IPS DF 19.7 (cell line): ENCODE data around the gene SLC6A18.
"Not testable (repeated sequence)": the region's sequence is repeated elsewhere in the genome, so short reads cannot be mapped to it uniquely, and the experiment has no call there.

Experiments used
- DNase-seq: peaks from one replicate; pipeline ENCODE4 v3.0.0-alpha.2; 2013; ENCODE audit warnings: low read depth, low spot score

The SLC6A18 gene

GRCh38 chr5:1215320-1216096 is 9.7 kb upstream of the SLC6A18 start:
- DNase-seq = no peak

- DNase-seq = no peak
Observed at GRCh38 chr5:1216211-1216917, 8.8 kb upstream of the SLC6A18 start.

- no peak for DNase-seq
Observed at GRCh38 chr5:1216918-1217295, 8.3 kb upstream of the SLC6A18 start.

GRCh38 chr5:1217596-1218206 is 7.5 kb upstream of the SLC6A18 start:
- no peak for DNase-seq

- no peak for DNase-seq
Observed at GRCh38 chr5:1218351-1219080, 6.7 kb upstream of the SLC6A18 start.

GRCh38 chr5:1219098-1219767 is 5.9 kb upstream of the SLC6A18 start:
- DNase-seq = no peak

- DNase-seq = no peak
Observed at GRCh38 chr5:1219768-1220100, 5.4 kb upstream of the SLC6A18 start.

GRCh38 chr5:1220351-1220750 is 4.8 kb upstream of the SLC6A18 start:
- no peak for DNase-seq

GRCh38 chr5:1220831-1221230 is 4.3 kb upstream of the SLC6A18 start:
- DNase-seq = no peak

GRCh38 chr5:1221721-1222120 is 3.5 kb upstream of the SLC6A18 start:
- no peak for DNase-seq

- DNase-seq = no peak
Observed at GRCh38 chr5:1222147-1222546, 3.0 kb upstream of the SLC6A18 start.

GRCh38 chr5:1222621-1223277 is 2.4 kb upstream of the SLC6A18 start:
- no peak for DNase-seq

GRCh38 chr5:1223278-1223670 is 1.9 kb upstream of the SLC6A18 start:
- DNase-seq = no peak

- no peak for DNase-seq
Observed at GRCh38 chr5:1224631-1225030, 550 bp upstream of the SLC6A18 start.

- no peak for DNase-seq
Observed at GRCh38 chr5:1226231-1226630, 1.1 kb downstream of the SLC6A18 start.

- no peak for DNase-seq
Observed at GRCh38 chr5:1226839-1227581, 1.8 kb downstream of the SLC6A18 start.

GRCh38 chr5:1227667-1228066 is 2.5 kb downstream of the SLC6A18 start:
- DNase-seq = no peak

- no peak for DNase-seq
Observed at GRCh38 chr5:1228120-1228519, 2.9 kb downstream of the SLC6A18 start.

GRCh38 chr5:1229023-1229422 is 3.8 kb downstream of the SLC6A18 start:
- not testable (repeated sequence) for DNase-seq

- DNase-seq = no peak
Observed at GRCh38 chr5:1229822-1230221, 4.6 kb downstream of the SLC6A18 start.
